GM21786 (cell line): Measurements from ENCODE around the gene EIF4G3.
"Not testable (repeated sequence)": the region's sequence is repeated elsewhere in the genome, so short reads cannot be mapped to it uniquely, and the experiment has no call there.

Source experiments
- ATAC-seq: cut with Tn5 transposase; IDR thresholded peaks from one replicate; pipeline ENCODE4 v1.9.1; 2021; ENCODE audit not compliant: unreplicated experiment

The EIF4G3 gene

GRCh38 chr1:20836230-20836629, 340.5 kb downstream of the EIF4G3 start:
- no peak for ATAC-seq

DNA sequence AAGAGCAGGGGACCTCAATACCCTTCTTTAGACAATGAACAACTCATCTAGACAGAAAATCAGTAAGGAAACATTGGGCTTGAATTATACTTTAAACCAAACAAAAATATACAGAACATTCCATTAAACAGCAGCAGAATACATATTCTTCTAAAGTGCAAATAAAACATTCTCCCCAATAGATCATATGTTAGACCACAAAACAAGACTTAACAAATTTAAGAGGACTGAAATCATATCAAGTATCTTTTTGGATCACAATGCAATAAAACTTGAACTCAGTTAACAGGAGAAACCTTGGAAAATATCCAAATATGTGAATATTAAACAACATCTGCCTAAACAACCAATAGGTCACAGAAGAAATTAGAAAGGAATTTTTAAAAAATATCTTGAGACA, 341.9 kb downstream of the EIF4G3 start:
- ATAC-seq: no peak

GRCh38 chr1:20834192-20834591, 342.5 kb downstream of the EIF4G3 start:
- ATAC-seq: no peak

DNA sequence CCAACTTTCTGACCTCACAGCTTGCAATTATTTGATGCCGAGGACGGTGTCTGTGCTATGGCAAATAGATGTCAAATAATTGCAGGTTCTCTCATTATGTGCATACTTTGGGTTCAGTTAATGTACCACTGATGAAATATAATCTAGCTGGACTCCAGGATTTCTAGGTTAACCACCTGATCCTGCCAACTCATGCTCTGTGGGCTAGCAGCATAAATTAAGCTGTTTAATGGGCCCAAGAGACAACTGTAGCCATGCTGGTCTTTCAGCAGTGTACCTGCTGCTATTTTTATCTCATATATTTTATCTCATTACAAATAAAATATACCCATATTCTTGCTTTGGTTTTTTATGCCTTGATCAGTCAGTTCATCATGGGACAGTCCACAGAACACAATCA, 346.3 kb downstream of the EIF4G3 start:
- no peak for ATAC-seq

DNA sequence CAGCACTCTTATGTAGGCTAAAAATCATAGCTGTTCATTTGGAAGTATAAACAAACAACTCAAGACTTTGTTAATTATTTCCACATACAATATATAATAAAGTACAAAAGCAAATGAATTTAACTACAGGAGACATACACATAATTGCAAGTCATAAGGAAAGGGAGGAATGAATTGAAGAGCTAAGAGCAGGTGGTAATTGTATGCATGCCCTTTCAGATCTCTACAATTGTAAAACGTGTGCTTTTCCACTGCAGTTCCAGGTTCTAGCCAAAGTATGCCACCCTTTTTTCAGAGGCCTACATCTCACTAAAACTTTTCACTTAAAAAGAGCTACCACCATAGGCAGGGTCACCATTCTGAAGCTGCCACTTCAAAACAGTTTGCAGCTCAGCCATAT, 346.8 kb downstream of the EIF4G3 start:
- ATAC-seq: no peak

DNA sequence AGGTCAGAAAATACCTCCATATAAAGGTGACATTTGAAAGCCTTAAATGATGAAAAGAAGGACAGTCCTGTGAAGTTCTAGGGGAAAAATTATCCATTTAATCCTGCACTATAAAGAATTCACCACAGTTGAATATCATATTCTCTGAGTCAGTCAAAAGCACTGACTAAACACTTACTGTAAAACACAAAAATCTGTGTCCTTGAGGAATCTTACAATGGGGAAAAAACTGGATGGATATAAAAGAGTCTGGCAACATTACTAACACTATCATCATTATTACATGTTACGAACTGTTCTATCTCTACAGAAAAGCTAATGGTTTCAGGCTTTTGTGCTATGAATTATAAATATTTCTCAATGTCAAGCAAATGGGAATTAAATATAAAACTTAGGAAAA, 347.2 kb downstream of the EIF4G3 start:
- no peak for ATAC-seq

DNA sequence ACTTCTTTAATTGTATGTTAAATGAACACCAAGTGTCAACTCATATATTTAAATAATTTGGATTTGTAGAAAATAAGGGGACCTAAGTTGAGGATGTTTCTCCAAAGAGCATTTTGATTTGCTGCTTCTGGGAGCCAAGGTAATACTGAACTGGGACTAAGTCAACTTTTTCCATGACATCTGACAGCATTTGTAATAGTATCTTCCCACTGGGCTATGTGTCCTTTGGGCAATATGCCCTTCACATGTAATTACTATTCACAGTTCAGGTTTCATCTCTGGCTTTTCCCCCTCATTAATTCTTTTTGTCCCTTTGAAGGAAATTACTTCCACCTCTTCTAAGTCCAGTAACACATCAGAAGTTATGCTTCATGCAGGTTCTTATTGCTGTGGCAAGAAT, 352.9 kb downstream of the EIF4G3 start:
- no peak for ATAC-seq

GRCh38 chr1:20821466-20821865, 355.2 kb downstream of the EIF4G3 start:
- ATAC-seq: no peak

DNA sequence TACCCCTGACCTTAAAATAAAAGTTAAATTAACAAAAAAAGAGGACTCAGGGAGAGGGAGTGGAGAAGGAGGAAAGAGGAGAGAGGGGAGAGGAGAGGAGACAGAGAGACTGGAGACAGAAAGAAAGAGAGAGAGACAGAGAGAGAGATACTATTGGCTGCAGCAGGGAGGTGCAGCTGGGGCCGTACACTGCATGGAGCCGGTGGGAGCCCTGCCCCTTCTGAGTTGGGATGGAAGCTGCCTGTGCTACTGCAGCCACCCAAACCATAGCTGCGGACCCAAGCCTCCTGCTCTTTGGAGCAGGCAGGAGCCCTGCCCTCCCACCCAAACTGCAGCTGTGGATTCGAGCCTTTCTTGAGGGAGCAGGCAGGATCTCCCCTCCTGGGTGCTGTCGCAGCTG, 356.9 kb downstream of the EIF4G3 start:
- ATAC-seq: no peak

- ATAC-seq: no peak
These were observed 362.2 kb downstream of the EIF4G3 start for GRCh38 chr1:20814534-20814871.

- no peak for ATAC-seq
These were observed 364.8 kb downstream of the EIF4G3 start for GRCh38 chr1:20811916-20812315.

GRCh38 chr1:20793236-20793635, 383.5 kb downstream of the EIF4G3 start:
- ATAC-seq: no peak

DNA sequence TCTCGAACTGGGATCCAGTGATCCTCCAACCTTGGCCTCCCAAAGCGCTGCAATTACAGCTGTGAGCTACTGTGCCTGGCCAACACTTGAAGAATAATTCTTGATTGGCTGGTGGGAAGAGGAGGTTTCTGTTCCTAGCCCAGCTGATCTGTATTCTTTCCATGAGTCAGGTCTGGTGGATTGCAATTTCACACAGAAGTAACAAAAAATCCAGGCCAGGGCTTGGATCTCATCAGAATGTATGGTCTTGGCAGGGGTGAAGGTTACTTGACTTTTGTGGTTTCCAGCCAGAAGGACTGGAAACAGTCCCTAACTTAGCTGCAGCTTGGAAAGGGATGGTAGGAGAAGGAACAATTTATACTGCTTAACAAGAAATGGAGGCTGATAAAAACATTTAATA, 384.5 kb downstream of the EIF4G3 start:
- ATAC-seq: no peak

GRCh38 chr1:20790785-20791184, 385.9 kb downstream of the EIF4G3 start:
- ATAC-seq: no peak

DNA sequence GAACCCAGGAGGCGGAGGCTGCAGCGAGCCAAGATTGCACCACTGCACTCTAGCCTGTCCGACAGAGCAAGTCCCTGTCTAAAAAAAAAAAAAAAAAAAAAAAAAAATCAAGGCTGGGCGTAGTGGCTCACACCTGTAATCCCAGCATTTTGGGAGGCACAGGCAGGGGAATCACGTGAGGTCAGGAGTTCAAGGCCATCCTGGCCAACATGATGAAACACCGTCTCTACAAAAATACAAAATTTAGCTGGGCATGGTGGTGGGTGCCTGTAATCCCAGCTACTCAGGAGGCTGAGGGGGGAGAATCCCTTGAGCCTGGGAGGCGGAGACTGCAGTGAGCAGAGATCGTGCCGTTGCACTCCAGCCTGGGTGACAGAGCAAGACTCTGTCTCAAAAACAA, 387.1 kb downstream of the EIF4G3 start:
- not testable (repeated sequence) for ATAC-seq

DNA sequence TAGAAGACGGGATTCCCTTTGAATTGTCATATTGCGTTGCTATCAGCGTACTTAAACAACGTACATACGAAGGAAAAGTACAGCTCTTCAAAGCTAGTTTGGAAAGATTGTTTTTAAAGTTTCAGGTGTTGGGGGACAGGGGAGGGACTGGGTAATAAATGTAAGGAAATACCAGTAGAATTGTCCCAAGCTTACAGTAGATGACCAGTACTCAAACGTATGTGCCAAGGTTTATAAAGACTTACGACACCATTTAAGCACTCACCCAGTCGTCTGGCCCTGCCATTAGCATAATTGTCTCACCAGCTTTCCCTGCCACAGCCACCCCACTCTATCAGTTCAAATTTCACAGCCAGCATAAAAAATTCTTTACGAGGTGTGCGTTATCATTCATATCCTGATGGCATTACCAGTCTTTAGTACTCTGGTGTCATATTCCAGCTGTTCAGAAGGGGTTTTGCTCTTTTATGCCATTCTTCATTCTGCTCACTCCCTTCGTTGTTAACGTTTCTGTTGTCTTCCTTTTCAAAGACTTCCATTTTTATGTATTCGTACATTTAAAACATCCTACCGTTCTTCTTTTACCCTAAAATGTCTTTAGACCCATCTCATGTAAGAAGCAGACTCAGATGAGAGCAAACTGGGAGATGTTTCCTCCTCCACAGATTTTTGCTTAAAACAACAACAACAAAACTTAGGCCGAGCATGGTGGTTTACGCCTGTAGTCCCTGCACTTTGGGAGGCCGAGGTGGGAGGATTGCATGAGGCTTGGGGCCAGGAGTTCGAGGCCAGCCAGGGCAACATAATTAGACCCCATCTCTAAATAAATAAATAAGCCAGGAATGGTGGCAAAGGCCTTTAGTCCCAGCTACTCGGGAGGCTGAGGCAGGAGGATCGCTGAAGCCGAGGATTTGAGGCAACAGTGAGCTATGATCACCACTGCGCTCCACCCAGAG, 388.6 kb downstream of the EIF4G3 start:
- no peak for ATAC-seq

DNA sequence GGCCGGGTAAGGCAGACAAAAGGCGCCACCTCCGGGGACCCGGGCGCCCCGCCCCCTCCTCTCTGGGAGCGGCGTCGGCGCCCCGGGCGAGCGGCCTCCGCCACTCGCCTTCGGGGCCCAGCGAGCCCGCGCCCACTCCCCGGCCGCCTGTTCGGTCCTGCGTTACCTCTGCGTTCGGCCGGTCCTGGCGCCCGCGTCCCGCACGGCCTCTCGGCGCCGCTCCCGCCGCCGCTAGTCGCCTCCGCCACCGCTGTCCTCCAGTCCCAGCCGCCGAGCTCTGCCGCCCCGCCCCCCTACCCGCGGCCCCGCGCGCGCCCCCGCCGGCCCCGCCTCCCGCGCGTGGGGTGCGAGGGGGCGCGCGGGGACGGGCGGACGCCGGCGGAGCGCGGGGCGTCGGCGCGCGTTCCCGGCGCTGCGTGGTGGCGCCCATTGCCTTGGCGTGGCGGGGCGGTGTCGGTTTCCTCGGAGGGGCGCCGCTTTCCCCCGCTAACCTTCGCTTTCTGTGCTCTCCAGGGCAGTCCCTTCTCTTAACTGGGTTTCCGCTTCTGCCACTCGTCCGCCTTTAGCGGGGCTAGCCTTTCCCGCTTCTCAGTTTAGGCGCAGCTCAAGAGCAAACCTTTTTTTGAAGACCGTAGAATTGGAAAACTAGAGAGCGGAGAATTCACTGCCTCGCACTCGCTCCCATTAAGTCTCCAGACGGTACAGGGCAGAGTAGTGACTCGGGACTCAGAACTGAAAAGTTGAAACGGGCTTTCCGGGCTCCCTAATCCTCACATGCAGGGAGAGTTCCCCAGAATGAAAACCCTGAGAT, 389.5 kb downstream of the EIF4G3 start, which contains the start of gene HP1BP3:
Gene HP1BP3 (minus strand): TSS at position 279 of the 811 bp plus-strand sequence. CDS start 6,867 bp downstream, outside the sequence.
- ATAC-seq: peak; percentile 37

- peak; percentile 62 for ATAC-seq
These were observed 390.3 kb downstream of the EIF4G3 start for GRCh38 chr1:20786253-20787028.

DNA sequence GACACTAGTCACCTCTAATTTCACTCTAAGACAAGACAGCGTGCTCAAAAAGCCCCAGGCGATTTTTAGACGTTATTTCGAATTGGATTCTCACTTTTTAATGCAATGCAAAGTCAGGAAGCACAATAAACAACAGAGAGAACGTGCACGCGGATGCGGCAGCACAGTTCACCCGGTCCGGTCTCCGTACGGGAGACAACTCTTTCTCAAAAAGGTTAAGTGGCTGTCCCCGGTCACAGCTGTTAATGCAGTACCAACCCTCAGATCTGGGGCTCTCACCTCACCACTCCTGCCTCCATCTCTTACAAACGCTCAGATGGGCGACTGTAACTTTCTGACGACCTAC, 390.8 kb downstream of the EIF4G3 start:
- no peak for ATAC-seq

- ATAC-seq: no peak
These were observed 401.0 kb downstream of the EIF4G3 start for GRCh38 chr1:20775700-20776099.

GRCh38 chr1:20771780-20772179, 404.9 kb downstream of the EIF4G3 start:
- ATAC-seq: no peak
